ENCODE data around the gene PPFIA4.

Gene PPFIA4

DNA sequence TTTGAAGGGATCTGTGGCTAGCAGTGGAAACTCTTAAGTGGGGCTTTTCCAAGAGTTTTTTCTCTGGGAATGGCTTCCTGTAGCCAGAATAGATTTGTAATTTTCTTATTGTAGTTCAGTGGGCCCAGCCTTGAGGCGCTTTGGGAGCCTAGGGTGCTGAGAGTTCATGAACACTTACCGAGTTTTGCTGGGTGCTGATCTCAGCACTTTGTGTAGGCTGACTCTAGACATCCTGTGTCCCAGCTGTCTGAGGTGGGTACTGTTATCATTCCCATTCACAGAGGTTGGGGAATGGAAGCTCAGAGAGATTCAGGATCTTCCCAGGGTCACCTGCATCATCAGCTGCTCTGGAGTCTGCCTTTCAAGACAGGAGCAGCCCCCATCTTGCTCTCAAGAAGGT, 7.0 kb downstream of the PPFIA4 start:
- TF ChIP-seq, protein P1, sequence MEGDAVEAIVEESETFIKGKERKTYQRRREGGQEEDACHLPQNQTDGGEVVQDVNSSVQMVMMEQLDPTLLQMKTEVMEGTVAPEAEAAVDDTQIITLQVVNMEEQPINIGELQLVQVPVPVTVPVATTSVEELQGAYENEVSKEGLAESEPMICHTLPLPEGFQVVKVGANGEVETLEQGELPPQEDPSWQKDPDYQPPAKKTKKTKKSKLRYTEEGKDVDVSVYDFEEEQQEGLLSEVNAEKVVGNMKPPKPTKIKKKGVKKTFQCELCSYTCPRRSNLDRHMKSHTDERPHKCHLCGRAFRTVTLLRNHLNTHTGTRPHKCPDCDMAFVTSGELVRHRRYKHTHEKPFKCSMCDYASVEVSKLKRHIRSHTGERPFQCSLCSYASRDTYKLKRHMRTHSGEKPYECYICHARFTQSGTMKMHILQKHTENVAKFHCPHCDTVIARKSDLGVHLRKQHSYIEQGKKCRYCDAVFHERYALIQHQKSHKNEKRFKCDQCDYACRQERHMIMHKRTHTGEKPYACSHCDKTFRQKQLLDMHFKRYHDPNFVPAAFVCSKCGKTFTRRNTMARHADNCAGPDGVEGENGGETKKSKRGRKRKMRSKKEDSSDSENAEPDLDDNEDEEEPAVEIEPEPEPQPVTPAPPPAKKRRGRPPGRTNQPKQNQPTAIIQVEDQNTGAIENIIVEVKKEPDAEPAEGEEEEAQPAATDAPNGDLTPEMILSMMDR (IDR thresholded peaks at IDR 0.05; ENCODE audit: low read depth, low read length): no peak
- DNase-seq (ENCODE audit: extremely low read depth, low read depth): no peak

DNA sequence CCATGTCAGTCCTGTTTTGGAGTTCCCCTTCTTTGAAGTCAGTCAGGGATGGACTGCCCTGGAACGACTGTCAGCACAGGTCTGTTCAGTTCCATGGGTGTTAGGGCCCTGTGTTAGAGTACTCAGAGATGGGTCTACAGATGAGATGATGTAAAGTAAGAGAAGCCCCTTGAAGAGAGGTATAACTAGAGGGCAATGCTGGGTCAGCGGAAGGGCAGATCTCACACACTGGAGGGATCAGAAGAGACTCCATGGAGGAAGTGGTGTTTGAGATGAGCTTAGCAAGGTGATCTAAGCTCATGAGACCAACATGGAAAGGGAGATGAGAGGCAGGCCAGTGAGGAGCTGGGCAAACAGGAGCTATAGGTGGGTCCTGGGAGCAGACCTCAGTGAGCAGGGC, 7.6 kb downstream of the PPFIA4 start:
- TF ChIP-seq, protein P1 (IDR thresholded peaks at IDR 0.05; ENCODE audit: low read depth, low read length): no peak

DNA sequence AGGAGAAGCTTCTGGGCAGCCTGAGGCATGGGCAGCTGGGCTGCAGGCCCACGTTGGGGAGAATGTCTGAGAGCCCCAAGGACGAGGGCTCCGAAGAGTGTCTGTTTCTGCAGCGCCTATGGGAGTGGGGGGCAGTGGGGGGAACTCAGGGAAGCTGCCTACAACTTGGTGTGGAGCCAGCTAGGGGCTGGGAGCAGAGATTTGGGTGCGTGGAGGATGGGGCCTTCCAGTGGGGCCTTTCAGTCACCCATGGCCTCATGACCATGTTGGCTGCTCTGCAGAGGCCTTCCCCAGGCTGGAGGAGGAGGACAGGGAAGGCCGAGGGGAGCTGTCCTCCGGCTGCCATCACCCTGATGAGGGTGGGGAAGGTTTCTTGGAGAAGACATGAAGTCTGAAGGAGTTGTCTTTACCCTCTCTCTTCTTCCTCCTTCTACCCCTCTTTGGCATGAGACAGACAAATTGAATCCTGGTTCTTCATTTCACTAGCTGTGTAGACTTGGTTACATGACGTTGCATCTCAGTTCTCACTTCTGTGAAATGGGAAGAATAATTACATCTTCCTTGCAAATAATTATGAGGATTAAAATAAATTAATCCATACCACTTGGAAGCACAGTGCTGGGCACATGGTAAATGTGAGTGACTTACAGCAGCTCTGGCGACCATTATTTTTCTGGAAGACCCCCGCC, 8.3 kb downstream of the PPFIA4 start:
- no peak for DNase-seq (ENCODE audit: extremely low read depth, low read depth)
- TF ChIP-seq, protein P1 (IDR thresholded peaks at IDR 0.05; ENCODE audit: low read depth, low read length): no peak

More for the DNA sequence above, 7.6 kb downstream of the PPFIA4 start:
- no peak for DNase-seq (ENCODE audit: extremely low read depth, low read depth)

DNA sequence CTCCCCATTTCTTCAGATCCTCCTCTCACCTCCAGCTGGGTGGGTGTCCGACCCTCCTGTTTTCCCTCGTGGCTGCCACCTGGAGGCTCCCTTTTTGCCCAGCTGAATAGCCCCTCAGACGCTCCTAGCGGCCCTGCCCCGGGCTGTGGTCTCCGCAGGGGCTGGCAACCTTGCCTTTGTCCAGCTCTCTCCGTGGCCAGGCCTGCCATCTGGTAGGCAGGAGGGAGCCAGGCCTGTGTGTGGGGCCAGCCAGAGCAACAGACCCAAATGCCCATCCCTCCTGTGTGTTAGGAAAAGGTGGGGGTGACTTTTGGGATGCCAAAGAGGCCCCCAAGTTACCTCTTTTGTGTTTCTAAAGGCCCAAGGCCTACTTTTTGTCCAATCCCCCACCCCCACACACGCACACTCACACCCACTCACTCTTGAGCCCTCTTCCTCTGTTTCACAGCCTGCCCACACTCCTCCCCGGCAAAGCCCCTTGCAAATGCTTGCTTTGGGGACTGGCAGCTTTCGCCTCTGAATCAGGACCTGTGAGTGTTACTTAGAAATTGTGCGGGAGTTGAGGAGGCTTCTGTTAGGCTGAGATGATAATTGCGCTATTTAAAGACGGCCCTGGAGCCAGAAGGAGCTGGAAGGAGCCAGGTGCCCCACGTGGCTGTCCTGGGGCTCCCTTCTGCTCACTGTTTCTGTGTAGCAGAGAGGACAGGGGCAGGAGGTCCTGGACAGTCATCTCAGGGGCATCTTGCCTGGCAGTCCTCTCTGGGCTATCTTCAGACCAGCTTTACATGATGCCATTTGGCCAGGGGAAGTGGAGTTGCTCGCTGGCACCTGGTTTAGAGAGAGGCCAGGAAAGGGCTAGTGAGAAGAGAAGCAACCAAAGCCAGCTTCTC, 9.1 kb downstream of the PPFIA4 start:
- TF ChIP-seq, protein P1 (IDR thresholded peaks at IDR 0.05; ENCODE audit: low read depth, low read length): no peak

DNA sequence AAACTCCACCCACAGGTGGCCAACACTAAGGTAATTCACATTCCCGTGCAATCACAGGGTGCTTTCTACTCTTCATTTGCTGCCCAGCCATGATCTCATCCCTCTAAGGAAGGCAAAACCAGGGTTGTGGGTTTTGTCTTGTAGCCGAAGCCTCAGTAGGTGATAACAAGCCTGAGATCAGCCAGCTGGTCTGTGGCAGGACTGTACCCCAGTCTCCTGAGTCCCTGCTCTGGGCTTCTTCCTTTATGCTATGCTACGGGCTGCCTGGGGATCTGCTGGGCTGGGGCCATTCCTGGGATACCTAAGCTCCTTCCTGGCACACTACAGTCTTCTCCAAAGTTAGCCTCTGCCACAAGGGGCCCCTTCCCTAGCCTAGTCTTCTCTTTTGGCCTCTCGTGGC, 9.8 kb downstream of the PPFIA4 start:
- TF ChIP-seq, protein P1 (IDR thresholded peaks at IDR 0.05; ENCODE audit: low read depth, low read length): no peak
- DNase-seq (ENCODE audit: extremely low read depth, low read depth): no peak

More for the DNA sequence above, 9.1 kb downstream of the PPFIA4 start:
- DNase-seq (ENCODE audit: extremely low read depth, low read depth): no peak

DNA sequence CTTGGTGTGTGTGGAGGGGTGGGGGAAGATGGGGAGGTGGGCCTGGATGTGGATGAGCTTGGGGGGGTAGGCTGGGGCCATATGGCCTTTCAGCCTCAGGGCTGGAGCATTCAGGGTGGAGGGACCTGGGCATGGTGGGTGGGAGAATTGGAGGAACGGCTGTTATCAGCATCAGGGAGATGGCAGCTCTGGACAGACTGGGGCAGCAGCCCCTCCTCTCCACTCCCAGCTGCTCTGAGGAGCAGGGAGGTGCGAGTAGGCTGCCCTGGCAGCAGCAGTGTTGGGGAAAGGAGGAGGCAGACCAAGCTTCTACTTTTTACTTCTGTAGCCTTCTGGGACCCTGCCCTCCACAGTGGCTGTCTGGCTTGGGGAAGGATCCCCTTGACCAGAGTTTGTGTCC, 10.2 kb downstream of the PPFIA4 start:
- DNase-seq (ENCODE audit: extremely low read depth, low read depth): no peak
- TF ChIP-seq, protein P1 (IDR thresholded peaks at IDR 0.05; ENCODE audit: low read depth, low read length): no peak

All from AG09319 (cell line).